ENCODE data around the gene DLGAP1. TPM values are rescaled to one million over a fixed set of nuclear protein-coding genes. Genes with fewer than 3 reads are reported as not detected.

DLGAP1 gene
- total and polyA plus RNA-seq, 2 of the 13 experiments (the other 11 are each of a cell fraction or from before 2014, with no cell fraction given) = 0.01 TPM; not detected in 1

DNA sequence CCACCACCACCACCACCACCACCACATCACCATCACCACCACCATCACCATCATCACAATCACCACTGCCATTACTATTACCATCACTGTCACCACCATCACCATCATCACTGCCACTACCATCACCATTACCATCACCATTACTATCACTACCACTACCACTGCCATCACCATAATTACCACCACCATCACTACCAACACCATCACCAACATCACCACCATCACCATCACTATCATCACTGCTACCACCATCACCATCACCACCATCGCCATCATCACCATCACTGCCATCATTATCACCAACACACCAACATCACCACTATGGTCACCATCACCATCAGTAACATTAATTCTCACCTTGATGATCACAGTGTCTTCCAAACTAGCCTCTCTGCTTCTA, 713.8 kb downstream of the DLGAP1 start:
- Histone ChIP-seq H3K36me3 (replicated peaks in 1 of 2; ENCODE audit: control insufficient read depth in 1 of 2, insufficient read depth in 2 of 2, low read length in 2 of 2) (no peaks in the 10 kb centered on the region), H3K4me3 (replicated peaks in 1 of 3; ENCODE audit: insufficient read depth in 1 of 3, low read depth in 2 of 3, low read length in 3 of 3) (no peak overlapping the region), H3K9me3 (ENCODE audit: low read length) (no peaks in the 10 kb centered on the region), H4K20me1 (ENCODE audit: insufficient read depth, low read length) (no peaks in the 10 kb centered on the region), H3K79me2 (ENCODE audit: insufficient read depth, low read length) (no peaks in the 10 kb centered on the region), H3K27me3 (ENCODE audit: control insufficient read depth in 1 of 2, insufficient read depth in 2 of 2, low read length in 2 of 2) (no peaks in the 10 kb centered on the region; a peak in 1 of 5 replicates), H3K4me1 (ENCODE audit: insufficient read depth, low read length) (no peaks in the 10 kb centered on the region), H3K27ac (ENCODE audit: extremely low read length, insufficient read depth, low read length) (no peak overlapping the region), H3K9ac (ENCODE audit: insufficient read depth, low read depth, low read length) (no peak overlapping the region), H3K4me2 (ENCODE audit: low read depth, low read length) (no peak overlapping the region), H2AFZ (ENCODE audit: low read length) (no peak overlapping the region)
- in situ Hi-C loops (cut with HindIII; ENCODE audit: extremely low pct_ligation_motif_present, low pct_unique_long_range_greater_than_20kb) = no loop called here
- DNase-seq (ENCODE audit: low spot score) (no peak), ATAC-seq (no peak), FAIRE-seq (no peak)
- CTCF ChIA-PET (ENCODE audit: low intra/inter-chr PET ratio, low total read pairs) = no interaction called here
- POLR2A ChIA-PET = no interaction called here
- intact Hi-C loops (cut with micrococcal nuclease; ENCODE audit: unreplicated experiment) = no loop called here
- WGBS (ENCODE audit: low lambda C conversion rate) = 91% methylated on average over 1 of the region's 1 CpG
- no TSS peak for BruUV-seq (replicated peaks)
- no peak for TF ChIP-seq MEF2D (CRISPR knock-in tag; IDR thresholded peaks at IDR 0.05)
- no peak for TF ChIP-seq ZFP36L2 (CRISPR knock-in tag; IDR thresholded peaks at IDR 0.05)
- peak; percentile 32 for TF ChIP-seq PHB2 (IDR thresholded peaks at IDR 0.05; ENCODE audit: partially characterized antibody)
- no peak for TF ChIP-seq NFE2L1 (CRISPR knock-in tag; IDR thresholded peaks at IDR 0.05; ENCODE audit: borderline replicate concordance)
- TF ChIP-seq ZFP82 (CRISPR knock-in tag; IDR thresholded peaks at IDR 0.05; ENCODE audit: borderline replicate concordance) = no peak
- TF ChIP-seq NFKB2 (CRISPR knock-in tag; IDR thresholded peaks at IDR 0.05; ENCODE audit: borderline replicate concordance) = no peak
- TF ChIP-seq, protein P1, sequence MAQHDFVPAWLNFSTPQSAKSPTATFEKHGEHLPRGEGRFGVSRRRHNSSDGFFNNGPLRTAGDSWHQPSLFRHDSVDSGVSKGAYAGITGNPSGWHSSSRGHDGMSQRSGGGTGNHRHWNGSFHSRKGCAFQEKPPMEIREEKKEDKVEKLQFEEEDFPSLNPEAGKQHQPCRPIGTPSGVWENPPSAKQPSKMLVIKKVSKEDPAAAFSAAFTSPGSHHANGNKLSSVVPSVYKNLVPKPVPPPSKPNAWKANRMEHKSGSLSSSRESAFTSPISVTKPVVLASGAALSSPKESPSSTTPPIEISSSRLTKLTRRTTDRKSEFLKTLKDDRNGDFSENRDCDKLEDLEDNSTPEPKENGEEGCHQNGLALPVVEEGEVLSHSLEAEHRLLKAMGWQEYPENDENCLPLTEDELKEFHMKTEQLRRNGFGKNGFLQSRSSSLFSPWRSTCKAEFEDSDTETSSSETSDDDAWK (CRISPR knock-in tag; IDR thresholded peaks at IDR 0.05) = no peak
- no peak for TF ChIP-seq ZNF543 (CRISPR knock-in tag; IDR thresholded peaks at IDR 0.05)
- TF ChIP-seq FOXP1 (IDR thresholded peaks at IDR 0.05) = peak; percentile 32; the same call in 1 of the 2 replicates
- no peak for TF ChIP-seq FOXP1 (CRISPR knock-in tag; IDR thresholded peaks at IDR 0.05)
- TF ChIP-seq CREB1 (IDR thresholded peaks at IDR 0.05) = peak; percentile 76
- TF ChIP-seq CREB1 (CRISPR knock-in tag; IDR thresholded peaks at IDR 0.05) = no peak
- no peak for TF ChIP-seq SPEN (CRISPR knock-in tag; IDR thresholded peaks at IDR 0.05; ENCODE audit: low read depth)
- TF ChIP-seq, protein P2, sequence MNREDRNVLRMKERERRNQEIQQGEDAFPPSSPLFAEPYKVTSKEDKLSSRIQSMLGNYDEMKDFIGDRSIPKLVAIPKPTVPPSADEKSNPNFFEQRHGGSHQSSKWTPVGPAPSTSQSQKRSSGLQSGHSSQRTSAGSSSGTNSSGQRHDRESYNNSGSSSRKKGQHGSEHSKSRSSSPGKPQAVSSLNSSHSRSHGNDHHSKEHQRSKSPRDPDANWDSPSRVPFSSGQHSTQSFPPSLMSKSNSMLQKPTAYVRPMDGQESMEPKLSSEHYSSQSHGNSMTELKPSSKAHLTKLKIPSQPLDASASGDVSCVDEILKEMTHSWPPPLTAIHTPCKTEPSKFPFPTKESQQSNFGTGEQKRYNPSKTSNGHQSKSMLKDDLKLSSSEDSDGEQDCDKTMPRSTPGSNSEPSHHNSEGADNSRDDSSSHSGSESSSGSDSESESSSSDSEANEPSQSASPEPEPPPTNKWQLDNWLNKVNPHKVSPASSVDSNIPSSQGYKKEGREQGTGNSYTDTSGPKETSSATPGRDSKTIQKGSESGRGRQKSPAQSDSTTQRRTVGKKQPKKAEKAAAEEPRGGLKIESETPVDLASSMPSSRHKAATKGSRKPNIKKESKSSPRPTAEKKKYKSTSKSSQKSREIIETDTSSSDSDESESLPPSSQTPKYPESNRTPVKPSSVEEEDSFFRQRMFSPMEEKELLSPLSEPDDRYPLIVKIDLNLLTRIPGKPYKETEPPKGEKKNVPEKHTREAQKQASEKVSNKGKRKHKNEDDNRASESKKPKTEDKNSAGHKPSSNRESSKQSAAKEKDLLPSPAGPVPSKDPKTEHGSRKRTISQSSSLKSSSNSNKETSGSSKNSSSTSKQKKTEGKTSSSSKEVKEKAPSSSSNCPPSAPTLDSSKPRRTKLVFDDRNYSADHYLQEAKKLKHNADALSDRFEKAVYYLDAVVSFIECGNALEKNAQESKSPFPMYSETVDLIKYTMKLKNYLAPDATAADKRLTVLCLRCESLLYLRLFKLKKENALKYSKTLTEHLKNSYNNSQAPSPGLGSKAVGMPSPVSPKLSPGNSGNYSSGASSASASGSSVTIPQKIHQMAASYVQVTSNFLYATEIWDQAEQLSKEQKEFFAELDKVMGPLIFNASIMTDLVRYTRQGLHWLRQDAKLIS (CRISPR knock-in tag; IDR thresholded peaks at IDR 0.05) = no peak
- TF ChIP-seq ZNF777 (CRISPR knock-in tag; IDR thresholded peaks at IDR 0.05) = no peak
- TF ChIP-seq ISX (CRISPR knock-in tag; conservative IDR thresholded peaks at IDR 0.05) = no peak
- TF ChIP-seq KDM6A (CRISPR knock-in tag; IDR thresholded peaks at IDR 0.05; ENCODE audit: low read depth) = no peak
- 0 out of 2 replicates have a peak, but pooled peaks have one; percentile 82 for TF ChIP-seq NONO (IDR thresholded peaks at IDR 0.05)
- no peak for TF ChIP-seq NONO (CRISPR knock-in tag; conservative IDR thresholded peaks at IDR 0.05)
- TF ChIP-seq, protein P3, sequence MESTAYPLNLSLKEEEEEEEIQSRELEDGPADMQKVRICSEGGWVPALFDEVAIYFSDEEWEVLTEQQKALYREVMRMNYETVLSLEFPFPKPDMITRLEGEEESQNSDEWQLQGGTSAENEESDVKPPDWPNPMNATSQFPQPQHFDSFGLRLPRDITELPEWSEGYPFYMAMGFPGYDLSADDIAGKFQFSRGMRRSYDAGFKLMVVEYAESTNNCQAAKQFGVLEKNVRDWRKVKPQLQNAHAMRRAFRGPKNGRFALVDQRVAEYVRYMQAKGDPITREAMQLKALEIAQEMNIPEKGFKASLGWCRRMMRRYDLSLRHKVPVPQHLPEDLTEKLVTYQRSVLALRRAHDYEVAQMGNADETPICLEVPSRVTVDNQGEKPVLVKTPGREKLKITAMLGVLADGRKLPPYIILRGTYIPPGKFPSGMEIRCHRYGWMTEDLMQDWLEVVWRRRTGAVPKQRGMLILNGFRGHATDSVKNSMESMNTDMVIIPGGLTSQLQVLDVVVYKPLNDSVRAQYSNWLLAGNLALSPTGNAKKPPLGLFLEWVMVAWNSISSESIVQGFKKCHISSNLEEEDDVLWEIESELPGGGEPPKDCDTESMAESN (CRISPR knock-in tag; conservative IDR thresholded peaks at IDR 0.05) = no peak
- no peak for TF ChIP-seq BCL6 (CRISPR knock-in tag; IDR thresholded peaks at IDR 0.05)
- 0 out of 2 replicates have a peak, but pooled peaks have one; percentile 67 for TF ChIP-seq IKZF1 (IDR thresholded peaks at IDR 0.05)
- no peak for TF ChIP-seq SAP130 (CRISPR knock-in tag; IDR thresholded peaks at IDR 0.05; ENCODE audit: low read depth)
- TF ChIP-seq TP53 (CRISPR knock-in tag; conservative IDR thresholded peaks at IDR 0.05) = no peak

All from HepG2 (cell line).